GM18861 (cell line): Measurements from ENCODE around the gene EHMT2.
"Not testable (repeated sequence)": the region's sequence is repeated elsewhere in the genome, so short reads cannot be mapped to it uniquely, and the experiment has no call there.

ENCODE experiments used
- ATAC-seq: cut with Tn5 transposase; IDR thresholded peaks from one replicate; pipeline ENCODE4 v1.9.1; 2021; ENCODE audit not compliant: unreplicated experiment

Gene EHMT2

DNA sequence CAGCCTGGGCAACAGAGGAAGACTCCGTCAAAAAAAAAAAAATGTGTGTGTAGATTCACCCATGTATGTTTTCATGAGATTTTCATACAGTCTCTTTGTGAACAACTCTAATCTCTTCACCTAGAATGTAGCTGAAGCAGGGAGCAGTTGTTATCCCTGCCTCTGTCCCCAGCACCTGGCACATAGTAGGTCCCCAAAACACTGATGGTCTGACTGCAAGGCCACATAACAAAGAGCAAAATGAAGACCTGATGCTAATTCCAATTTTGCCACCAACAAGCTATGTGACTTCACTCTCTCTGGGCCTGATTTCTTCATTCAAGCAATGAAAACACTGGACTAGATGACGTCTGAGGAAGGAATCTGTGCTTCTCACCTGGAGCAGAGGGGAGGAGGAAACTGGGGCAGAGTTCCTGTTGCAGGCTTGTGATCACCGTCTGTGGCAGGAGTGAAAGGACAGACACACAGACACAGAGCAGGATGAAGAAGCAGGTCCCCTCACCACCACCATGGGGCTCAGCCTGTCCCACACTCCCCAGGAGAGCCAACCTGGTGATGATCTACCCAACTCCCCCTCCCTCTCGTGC lies 23.3 kb downstream of the EHMT2 start:
- no peak for ATAC-seq

DNA sequence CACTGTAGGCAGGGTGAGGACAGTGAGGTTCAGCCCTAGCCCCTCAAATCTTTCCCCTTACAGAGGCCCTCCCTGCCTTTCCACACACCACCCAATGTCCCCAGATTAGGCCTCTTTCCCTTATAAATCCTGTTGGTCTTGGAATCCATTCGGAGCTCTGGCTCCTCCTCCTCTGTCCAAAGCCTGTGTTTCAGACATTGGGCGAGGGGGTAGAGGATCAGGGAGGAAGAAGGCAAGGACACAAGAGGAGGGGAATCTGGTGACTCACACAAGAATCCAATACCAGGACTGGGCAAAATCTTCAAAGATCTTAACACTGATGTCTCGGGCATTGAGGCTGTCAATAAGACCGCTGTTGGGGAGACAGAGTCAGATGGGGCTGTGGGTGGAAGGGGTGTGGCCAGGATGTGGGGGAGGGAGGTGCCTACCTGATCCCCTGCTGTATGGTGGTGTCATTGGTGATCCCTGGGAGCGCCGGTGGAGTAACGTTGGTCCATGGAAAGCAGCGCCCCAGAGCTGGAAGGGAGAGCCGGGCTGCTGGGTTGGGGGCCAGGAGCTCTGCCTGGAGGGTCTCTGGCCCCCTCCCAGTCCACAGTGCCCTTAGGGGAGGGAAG lies 26.3 kb downstream of the EHMT2 start:
- ATAC-seq = no peak

DNA sequence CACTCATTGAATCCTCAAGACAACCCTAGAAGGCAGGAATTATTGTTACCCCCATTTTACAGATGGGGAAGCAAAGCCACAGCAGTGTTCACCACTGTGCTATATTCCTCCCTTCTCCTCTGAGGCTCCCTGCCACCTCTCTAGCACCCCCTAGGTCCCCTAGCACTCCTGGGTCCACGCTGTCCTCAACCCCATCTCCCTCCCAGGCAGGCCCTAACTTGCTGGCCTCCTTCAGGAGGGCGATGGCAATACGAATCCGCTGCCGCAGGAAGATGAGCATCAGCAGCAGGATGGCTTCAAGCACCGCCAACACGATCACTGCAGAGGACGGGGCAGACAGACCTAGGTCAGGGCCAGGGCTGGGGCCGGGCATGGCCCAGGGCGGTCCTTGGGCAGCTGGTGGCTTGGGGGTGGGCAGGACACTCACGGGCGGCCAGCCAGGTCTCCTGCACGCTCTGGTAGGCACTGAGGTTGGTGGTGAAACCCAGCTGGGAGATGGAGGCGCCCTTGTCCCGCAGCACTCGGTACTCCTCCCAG lies 27.0 kb downstream of the EHMT2 start:
- ATAC-seq = no peak

DNA sequence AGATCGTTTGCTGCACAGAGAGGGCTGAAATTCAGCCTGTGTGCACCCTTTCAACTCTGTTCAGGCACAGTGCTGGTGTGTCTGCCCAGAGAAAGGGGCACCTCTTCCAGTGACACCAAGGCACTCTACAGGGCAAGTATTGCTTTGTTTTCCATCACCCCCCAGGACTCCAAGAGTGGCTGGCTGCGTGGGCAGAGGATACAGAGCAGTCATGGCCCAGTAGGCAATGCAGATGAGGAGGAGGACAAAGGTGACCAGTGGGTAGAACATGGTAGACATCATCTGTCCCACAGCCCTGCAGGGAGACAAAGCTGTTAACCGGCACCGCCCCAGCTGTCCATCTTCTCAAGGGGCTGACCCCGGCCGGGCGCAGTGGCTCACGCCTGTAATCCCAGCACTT lies 28.2 kb downstream of the EHMT2 start:
- ATAC-seq = no peak

DNA sequence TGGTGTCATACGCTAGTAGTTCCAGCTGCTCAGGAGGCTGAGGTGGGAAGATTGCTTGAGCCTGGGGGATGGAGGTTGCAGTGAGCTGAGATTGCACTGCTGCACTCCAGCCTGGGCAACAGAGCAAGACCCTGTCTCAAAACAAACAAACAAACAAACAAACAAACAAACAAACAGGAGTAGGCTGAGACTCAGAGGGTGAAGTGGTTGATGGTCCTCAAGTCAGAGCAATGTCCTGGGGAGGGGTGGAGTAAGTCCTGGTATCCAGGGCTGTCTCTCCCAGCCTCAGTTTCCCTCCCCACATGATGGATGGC lies 28.9 kb downstream of the EHMT2 start:
- not testable (repeated sequence) for ATAC-seq

DNA sequence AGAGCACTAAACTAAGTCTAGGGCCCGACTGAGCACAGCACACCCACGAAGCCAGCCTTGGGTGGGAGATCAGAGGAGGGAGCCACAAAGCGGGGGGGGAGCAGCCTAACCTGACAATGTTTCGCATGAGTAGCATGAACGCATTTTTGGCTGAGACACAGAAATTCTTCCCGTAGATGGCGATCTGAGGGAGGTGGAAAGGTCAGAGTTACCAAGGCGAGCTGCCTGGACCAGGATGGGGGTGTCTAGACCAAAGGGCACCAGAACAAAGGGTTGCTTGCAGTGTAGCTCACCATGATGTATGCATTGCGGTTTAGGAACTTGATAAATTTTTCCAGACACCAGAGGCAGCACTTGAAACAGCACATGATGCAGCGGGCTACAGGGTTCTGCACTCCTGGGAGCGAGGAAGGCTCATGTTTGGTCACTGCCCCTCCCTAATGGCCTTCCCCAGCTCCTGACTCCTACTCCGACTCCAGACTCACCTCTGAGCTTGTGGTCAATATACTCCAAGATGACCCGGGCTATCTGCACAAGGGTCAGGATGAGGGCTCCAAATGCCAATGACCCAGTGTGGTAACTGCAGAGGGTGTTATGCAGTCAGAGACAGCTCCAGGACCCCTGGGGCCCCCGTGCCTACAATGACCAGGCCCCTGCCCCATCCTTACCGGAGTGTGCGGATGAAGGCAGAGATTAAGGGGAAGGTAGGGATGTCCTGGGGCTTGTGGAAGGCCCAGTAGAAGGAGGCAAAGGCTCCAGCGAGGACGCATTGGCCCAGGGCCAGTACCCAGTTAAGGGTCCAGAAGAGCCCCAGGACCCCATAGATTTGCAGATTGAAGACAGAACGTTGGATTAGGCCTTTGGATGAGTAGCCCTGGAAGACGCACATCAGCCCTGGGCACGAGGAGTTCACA lies 32.0 kb downstream of the EHMT2 start:
- ATAC-seq = no peak

DNA sequence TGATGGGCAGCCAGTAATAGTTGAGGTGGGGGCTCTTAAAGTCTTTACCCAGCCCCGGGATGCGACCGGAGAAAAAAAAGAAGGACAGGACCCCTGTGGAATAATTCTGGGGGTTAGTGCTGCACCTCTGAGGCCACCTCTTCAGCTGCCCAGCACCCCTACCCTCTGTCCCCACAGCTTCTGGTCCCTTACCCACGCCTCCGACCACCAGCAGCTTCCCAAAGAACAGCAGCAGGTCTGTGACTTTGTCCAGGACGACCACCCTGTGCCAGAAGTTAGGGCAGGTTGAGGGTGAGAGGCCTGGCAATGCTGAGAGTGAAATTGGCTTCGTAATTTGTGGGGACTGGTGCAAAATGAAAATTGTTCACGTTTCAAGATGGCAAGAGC lies 32.7 kb downstream of the EHMT2 start:
- ATAC-seq = no peak

DNA sequence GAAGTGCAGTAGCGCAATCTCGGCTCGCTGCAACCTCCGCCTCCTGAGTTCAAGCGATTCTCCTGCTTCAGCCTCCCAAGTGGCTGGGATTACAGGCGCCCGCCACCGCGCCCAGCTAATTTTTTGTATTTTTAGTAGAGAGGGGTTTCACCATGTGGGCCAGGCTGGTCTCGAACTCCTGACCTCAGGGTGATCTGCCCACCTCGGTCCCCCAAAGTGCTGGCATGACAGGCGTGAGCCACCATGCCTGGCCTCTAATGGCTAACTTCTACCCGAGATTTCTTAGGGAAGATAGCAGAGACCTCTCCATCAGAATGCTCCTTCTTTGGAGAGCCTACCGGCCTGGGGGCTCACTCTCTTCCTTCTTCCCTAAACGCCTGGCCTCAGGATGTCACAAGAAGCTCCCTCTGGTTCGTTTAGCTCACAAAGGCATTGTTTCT lies 33.4 kb downstream of the EHMT2 start:
- not testable (repeated sequence) for ATAC-seq

DNA sequence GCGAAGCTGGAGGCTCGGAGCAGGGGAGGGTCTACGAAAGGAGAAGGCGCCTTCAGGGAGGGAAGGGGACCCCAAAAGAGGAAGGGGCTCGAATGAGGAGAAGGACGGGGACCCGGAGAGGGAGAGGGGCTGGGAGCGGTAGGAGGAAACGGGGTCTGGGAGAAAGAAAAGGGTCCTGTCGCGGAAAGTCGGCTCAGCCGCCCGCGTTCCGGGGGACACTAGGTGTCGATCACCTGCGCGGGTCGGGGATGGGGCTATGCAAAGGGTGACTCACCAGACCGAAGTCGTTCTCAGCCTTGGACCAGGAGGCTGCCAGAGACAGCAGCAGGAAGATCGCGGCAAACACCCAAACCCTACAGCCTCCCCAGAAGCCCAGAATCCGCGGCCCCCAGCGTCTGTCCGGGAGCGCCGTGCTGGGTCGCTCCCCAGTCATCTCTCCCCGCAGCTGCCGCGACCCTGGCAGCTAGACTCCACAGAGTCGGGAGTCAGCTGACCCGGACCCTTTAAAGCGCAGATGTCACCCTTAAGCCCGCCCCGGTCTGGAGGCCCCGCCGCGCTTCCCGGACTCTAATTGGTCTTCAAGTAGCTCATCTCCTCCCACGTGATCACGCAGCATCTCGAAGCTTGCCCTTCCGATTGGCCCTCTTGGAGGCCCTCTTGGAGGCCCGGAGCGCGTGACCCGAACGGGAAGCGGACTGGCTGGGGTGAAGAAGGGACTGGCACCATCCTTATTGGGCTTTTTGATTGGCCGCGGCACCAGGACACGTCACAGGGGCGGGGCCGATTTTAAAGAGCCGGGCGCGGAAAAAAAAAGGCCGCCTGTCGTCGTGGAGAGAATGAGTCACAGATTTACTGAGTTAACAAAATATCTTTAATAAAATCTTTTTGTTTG lies 34.9 kb downstream of the EHMT2 start, which contains the start of gene NEU1:
Gene NEU1 (minus strand): TSS at position 478 of the 892 bp plus-strand sequence. CDS start 45 bp downstream, at position 433.
- peak; percentile 88 for ATAC-seq

DNA sequence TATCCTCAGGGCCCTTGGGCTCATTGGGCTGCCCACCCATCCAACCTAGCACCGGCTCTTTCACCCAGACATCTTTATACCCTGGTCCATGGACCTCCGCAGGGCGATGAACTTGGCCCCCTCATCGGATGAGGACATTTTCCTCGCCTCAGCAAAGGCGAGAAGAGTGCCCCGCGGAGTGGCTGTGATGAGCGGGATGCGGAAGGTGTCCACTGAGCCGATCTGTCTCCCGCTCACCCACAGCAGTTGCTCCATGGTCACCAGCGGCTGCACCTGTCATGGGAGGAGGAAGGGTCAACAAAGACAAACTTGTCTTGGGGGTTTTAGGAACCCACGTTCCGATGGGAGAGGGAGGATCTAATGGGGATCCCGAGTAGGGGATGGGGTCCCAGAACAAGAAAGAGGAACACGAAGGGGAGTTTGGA lies 35.6 kb downstream of the EHMT2 start:
- ATAC-seq = no peak

DNA sequence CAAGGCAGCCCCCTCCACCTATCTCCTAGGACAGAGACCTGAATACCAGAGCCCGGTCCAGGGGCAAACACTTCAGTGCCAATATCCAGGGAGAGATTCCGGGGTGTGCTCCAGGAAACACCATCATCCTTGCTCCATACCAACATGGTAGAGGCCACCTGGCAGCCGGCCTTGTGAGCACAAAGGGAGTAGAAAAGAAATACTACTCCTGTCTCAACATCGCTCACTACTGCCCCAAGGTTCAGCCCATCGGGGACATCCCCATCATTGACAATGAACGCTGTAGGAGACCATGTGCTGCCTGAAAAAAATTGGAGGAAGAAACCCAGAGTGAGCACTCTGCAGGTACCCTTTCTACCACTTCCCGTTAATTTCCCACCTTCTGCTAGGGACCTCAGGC lies 36.3 kb downstream of the EHMT2 start:
- no peak for ATAC-seq

DNA sequence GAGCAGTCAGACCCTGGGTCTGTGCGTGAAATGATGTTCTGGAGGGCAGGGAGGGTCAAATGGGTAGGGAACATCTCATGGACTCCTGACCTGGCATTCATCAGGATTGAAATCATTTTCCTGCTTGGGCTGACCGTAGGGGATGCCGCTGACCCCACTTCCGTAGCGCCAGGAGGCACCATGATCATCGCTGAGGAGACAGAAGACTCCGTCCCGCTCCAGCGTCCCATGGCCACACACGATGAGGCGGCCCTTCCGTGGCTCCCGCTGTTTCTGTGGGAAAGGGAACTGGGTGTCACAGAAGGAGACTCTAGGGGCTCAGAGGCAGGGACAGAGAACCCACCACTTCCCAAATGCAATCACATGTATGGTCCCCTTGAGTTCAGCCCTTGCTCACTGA lies 37.1 kb downstream of the EHMT2 start:
- no peak for ATAC-seq

DNA sequence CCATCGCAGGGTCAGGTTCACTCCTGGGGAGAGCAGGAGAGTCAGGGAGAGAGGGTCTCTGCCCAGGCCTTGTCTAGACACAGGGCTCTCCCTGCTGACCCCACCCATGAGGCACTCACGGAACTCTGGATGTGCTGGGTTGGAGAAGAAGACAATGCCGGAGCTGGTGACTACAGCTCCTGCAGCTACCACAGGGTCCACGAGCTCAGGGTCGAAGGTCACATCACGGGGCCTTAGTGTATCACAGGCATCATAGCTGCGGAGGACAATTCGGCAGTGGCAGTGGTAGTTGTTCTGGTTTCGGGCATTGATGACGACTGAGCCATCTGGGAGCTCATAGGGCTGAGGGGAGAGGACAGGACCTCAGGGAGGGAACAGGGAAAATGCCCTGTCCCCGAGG lies 37.6 kb downstream of the EHMT2 start:
- ATAC-seq = no peak

DNA sequence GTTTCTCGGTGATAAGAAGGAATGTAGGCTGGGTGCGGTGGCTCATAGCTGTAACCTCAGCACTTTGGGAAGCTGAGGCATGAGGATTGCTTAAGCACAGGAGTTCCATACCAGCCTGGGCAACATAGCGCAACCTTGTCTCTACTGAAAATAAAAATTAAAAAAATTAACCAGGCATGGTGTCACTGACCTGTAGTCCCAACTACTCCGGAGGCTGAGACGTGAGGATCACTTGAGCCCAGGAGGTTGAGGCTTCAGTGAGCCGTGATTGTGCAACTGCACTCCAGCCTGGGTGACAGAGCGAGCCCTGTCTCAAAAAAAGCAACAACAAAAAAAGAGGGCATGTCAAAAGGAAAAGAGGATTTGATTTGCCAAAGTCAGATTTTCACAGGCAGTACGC lies 38.8 kb downstream of the EHMT2 start:
- ATAC-seq = no peak

DNA sequence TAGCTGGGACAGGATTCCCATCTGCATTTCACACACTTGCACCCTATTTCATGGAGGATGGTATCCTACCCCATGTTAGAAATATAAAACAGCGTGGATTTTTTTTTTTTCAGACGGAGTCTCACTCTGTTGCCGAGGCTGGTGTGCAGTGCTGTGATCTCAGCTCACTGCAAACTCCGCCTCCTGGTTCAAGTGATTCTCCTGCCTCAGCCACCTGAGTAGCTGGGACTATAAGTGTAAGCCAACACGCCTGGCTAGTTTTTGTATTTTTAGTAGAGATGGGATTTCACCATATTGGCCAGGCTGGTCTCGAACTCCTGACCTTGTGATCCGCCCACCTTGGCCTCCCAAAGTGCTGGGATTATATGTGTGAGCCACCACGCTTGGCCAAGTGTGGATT lies 39.7 kb downstream of the EHMT2 start:
- ATAC-seq = not testable (repeated sequence)

DNA sequence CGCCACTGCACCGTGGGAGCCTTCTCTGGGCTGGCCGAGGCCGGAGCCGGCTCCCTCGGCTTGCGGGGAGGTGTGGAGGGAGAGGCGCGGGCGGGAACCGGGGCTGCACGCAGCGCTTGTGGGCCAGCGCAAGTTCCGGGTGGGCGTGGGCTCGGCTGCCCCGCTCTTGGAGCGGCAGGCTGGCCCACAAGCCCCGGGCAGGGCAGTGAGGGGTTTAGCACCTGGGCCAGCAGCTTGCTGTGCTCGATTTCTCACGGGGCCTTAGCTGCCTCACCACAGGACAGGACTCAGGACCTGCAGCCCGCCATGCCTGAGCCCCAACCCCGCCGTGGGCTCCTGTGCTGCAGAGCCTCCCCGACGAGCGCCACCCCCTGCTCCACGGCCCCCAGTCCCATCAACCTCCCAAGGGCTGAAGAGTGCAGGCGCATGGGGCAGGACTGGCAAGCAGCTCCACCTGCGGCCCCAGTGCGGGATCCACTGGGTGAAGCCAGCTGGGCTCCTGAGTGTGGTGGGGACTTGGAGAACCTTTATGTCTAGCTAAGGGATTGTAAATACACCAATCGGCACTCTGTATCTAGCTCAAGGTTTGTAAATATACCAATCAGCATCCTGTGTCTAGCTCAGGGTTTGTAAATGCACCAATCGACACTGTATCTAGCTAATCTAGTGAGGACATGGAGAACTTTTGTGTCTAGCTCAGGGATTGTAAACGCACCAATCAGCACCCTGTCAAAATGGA lies 45.3 kb downstream of the EHMT2 start:
- not testable (repeated sequence) for ATAC-seq

DNA sequence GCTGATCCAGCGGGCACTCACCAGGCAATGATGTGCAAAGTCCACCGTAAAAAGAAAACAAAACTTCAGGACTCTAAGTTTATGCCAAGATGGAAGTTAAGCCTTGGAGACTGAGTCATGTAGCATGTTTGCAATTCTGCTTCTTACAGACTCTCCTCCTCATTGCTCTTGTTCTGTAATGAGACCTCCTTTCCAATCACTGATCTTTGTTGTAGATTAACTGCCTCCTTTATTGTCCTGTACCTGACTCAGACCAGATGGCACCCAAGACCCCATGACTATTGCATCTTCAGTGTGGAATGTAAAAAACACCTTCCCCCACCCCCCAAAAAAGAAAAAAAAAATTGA lies 46.0 kb downstream of the EHMT2 start:
- ATAC-seq = no peak

DNA sequence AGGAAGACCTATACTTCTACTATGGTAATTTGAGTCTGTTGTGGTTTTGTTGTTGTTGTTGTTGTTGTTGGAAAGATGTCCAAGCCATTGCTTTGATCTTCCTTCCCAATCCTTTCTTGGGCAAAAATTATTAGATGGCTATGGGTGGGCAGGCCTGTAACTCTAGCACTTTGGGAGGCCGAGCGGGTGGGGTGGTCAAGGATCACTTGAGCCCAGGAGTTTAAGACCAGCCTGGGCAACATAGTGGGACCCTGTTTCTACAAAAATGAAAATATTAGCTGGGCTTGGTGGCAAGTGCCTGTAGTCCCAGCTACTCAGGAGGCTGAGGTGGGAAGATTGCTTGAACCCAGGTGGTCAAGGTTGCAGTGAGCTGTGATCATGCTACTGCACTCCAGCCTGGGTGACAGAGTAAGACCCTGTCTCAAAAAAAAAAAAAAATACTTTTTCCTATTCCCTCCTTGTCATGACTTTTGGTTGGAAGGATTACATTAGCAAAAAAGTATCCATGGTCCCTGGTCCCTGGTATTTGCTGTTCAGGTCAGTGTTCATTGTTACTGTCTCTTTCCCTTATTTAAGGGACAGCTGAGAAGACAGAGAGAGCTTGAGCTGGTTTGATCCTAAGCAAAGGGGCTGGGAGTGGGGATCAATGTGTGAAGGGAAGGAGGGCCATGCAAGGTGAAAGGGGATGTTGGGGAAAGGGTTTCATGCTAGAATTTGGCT lies 46.6 kb downstream of the EHMT2 start:
- ATAC-seq = no peak

DNA sequence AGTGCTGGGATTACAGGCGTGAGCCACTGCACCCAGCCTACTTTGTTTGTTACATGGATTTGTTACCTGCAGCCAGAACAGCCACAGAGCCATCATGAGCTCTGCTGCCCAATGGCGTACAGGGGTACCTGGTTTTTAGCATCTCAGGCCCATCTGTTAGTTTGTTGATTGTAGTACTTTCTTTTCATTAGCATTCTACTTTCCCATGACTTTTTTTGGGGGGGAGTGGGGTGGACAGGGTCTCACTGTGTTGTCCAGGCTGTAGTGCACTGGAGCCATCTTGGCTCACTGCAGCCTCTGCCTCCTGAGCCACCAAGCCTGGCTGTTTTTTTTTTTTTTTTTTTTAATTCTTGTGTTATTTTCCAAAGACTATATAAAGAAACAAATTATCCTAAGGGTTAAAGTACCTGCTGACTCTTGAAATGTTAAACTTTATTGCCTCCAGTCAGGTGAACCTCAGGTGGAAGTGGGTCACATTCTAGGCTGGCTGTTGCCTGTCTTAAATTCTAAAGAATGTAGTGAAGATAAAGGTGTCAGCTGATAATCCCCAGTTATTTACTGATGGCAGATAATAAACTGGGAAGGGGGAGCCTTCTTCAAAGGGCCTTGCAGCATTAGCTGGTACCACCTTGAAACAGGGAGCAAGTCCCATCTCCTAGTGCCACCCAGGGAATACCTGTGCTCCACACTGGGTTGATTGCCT lies 50.1 kb downstream of the EHMT2 start:
- no peak for ATAC-seq
